Hepatocyte (in vitro differentiated cells): ENCODE data around the gene DCAF6. TPM values are rescaled to one million over a fixed set of nuclear protein-coding genes. Genes with fewer than 3 reads are reported as not detected.

Source experiments
- DNase-seq: peaks from one replicate; pipeline ENCODE4 v3.0.0-alpha.2; 2016; ENCODE audit warnings: low spot score
- H2AFZ ChIP-seq: fragments of 200-600 bp; sonication (generic); 2 replicates; pipeline ENCODE4 v1.6.0; 2016; ENCODE audit warnings: antibody characterized with exemption, mild to moderate bottlenecking
- H3K27ac ChIP-seq: fragments of 200-600 bp; sonication (generic); 2 replicates; pipeline ENCODE4 v1.5.1; 2016; ENCODE audit warnings: mild to moderate bottlenecking
- H3K27me3 ChIP-seq: fragments of 200-600 bp; sonication (generic); 2 replicates; pipeline ENCODE4 v1.6.1; 2016
- H3K36me3 ChIP-seq: fragments of 200-600 bp; sonication (generic); replicated peaks from 2 replicates; pipeline ENCODE4 v1.5.1; 2016; ENCODE audit warnings: low read depth; ENCODE audit not compliant: insufficient read depth
- H3K4me1 ChIP-seq: fragments of 200-600 bp; sonication (generic); 2 replicates; pipeline ENCODE4 v1.5.1; 2016; ENCODE audit warnings: mild to moderate bottlenecking, moderate library complexity; ENCODE audit not compliant: insufficient read depth
- H3K4me2 ChIP-seq: fragments of 200-600 bp; sonication (generic); 2 replicates; pipeline ENCODE4 v1.6.0; 2016
- H3K4me3 ChIP-seq: fragments of 200-600 bp; sonication (generic); 2 replicates; pipeline ENCODE4 v1.5.1; 2016; ENCODE audit warnings: mild to moderate bottlenecking
- H3K79me2 ChIP-seq: fragments of 200-600 bp; sonication (generic); 2 replicates; pipeline ENCODE4 v1.6.0; 2017; ENCODE audit warnings: mild to moderate bottlenecking
- H3K9me2 ChIP-seq: fragments of 200-600 bp; sonication (generic); replicated peaks from 2 replicates; pipeline ENCODE4 v1.6.0; 2017; ENCODE audit warnings: mild to moderate bottlenecking; ENCODE audit not compliant: insufficient read depth
- H3K9me3 ChIP-seq: fragments of 200-600 bp; sonication (generic); 2 replicates; pipeline ENCODE4 v1.5.1; 2016; ENCODE audit warnings: low read depth, mild to moderate bottlenecking
- H4K20me1 ChIP-seq: fragments of 200-600 bp; sonication (generic); 2 replicates; pipeline ENCODE4 v1.6.0; 2016; ENCODE audit warnings: mild to moderate bottlenecking; ENCODE audit not compliant: insufficient read depth, poor library complexity, severe bottlenecking
- EZH2 ChIP-seq: fragments of 200-600 bp; sonication (generic); IDR thresholded peaks from 2 replicates; pipeline ENCODE4 v1.6.1; 2016; ENCODE audit warnings: antibody characterized with exemption, mild to moderate bottlenecking, borderline replicate concordance
- EZH2phosphoT487 ChIP-seq: fragments of 200-600 bp; sonication (generic); IDR thresholded peaks from one replicate; pipeline ENCODE4 v1.6.1; 2018; ENCODE audit warnings: antibody characterized with exemption, mild to moderate bottlenecking, low read depth, moderate library complexity; ENCODE audit not compliant: unreplicated experiment, severe bottlenecking
- WGBS: methylation state at CpG from one replicate; pipeline ENCODE4 v1.1.6; 2016; ENCODE audit warnings: low lambda C conversion rate; ENCODE audit errors: missing lambda C conversion rate; 5-methylcytosine and 5-hydroxymethylcytosine counted together
- polyA plus RNA-seq: library from polyadenylated mRNA; unstranded; fragments of >200 nt; fragmentation: Nextera tagmentation; extraction: Ambion mirVana; gene quantifications from 2 replicates; pipeline ENCODE4 v1.2.1, GENCODE V29; 2016
- total RNA-seq: library from RNA; depleted of rRNA; stranded (reverse); fragments of >200 nt; gene quantifications from 2 replicates; pipeline ENCODE4 v1.2.3, GENCODE V29; 2014
- TF ChIP-seq, protein P1 (sequence below): fragments of 200-600 bp; sonication (generic); IDR thresholded peaks from 2 replicates; pipeline ENCODE4 v1.5.1; 2016; ENCODE audit warnings: antibody characterized with exemption, mild to moderate bottlenecking; ENCODE audit not compliant: poor library complexity

Gene DCAF6
- total and polyA plus RNA-seq, 2 experiments from 2014 or later, result 62.7 to 69.4 TPM

DNA sequence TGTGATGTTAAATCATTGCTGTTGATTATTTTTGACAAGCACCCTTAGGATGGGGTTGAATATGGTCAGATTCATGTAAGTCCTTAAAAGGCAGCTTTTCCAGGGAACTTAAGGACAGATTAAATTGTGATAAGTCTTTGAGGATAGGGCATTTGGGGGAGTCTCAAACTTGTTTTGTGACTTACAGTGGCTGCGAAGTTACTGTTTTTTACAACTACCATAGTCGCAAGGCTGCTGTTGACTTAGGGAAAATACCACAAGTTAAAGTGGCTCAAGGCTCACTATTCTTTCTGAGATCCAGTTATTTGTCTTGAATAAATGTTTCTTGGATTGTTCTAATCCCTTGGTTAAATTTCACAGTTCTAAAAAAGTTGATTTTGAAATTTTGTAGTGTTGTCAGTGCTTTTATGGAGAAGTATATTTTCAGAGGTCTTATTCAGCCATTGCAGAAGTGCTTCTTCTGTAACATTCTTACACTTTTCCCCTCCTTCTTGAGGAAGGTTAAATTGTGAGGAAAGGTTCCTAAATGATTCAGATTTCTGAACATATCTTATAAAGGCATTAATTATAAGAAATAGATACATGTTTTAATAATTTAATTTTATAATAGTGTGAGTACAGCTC lies 47.4 kb downstream of the DCAF6 start:
- H3K79me2 ChIP-seq, result peaks cover 57% of the 10 kb centered on the region
- H3K27me3 ChIP-seq, result no peaks in the 10 kb centered on the region
- DNase-seq, result no peak
- no peaks in the 10 kb centered on the region for H3K36me3 ChIP-seq
- WGBS, result 72% methylated on average over 2 of the region's 2 CpGs
- no peak overlapping the region for H3K4me2 ChIP-seq
- no peaks in the 10 kb centered on the region for H3K4me1 ChIP-seq
- H3K9me2 ChIP-seq, result no peaks in the 10 kb centered on the region
- no peak overlapping the region for H3K4me3 ChIP-seq
- H4K20me1 ChIP-seq, result no peaks in the 10 kb centered on the region
- no peak overlapping the region for H2AFZ ChIP-seq
- no peaks in the 10 kb centered on the region for H3K9me3 ChIP-seq
- H3K27ac ChIP-seq, result no peak overlapping the region
- no peak for TF ChIP-seq EZH2
- no peak for TF ChIP-seq EZH2phosphoT487
- TF ChIP-seq, protein P1, sequence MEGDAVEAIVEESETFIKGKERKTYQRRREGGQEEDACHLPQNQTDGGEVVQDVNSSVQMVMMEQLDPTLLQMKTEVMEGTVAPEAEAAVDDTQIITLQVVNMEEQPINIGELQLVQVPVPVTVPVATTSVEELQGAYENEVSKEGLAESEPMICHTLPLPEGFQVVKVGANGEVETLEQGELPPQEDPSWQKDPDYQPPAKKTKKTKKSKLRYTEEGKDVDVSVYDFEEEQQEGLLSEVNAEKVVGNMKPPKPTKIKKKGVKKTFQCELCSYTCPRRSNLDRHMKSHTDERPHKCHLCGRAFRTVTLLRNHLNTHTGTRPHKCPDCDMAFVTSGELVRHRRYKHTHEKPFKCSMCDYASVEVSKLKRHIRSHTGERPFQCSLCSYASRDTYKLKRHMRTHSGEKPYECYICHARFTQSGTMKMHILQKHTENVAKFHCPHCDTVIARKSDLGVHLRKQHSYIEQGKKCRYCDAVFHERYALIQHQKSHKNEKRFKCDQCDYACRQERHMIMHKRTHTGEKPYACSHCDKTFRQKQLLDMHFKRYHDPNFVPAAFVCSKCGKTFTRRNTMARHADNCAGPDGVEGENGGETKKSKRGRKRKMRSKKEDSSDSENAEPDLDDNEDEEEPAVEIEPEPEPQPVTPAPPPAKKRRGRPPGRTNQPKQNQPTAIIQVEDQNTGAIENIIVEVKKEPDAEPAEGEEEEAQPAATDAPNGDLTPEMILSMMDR, result no peak

DNA sequence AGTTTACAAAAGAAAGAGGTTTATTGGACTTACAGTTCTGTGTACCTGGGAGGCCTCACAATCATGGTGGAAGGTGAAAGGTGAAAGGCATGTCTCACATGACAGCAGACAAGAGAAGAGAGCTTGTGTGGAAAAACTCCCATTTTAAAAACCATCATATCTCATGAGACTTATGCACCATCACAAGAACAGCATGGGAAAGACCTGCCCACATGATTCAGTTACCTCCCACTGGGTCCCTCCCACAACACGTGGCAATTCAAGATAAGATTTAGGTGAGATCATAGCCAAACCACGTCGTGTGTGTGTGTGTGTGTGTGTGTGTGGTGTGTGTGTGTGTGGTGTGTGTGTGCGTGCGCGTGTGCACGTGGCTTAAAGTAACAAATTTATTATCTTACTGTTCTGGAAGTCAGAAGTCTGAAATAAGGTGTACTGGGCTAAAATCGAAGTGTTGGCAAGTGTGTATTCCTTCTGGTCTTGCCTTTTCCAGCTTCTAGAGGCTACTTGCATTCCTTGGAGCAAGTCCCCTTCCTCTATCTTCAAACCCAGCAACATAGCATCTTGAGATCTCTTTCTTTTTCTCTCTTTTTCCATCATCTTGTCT lies 48.5 kb downstream of the DCAF6 start:
- no peaks in the 10 kb centered on the region for H4K20me1 ChIP-seq
- H3K4me3 ChIP-seq, result no peak overlapping the region
- no peaks in the 10 kb centered on the region for H3K9me3 ChIP-seq
- no peaks in the 10 kb centered on the region for H3K4me1 ChIP-seq
- H3K36me3 ChIP-seq, result no peaks in the 10 kb centered on the region
- H3K27ac ChIP-seq, result no peak overlapping the region
- H3K4me2 ChIP-seq, result no peak overlapping the region
- H2AFZ ChIP-seq, result no peak overlapping the region
- no peak for DNase-seq
- no peaks in the 10 kb centered on the region for H3K9me2 ChIP-seq
- TF ChIP-seq, protein P1, result no peak
- TF ChIP-seq EZH2 (no peak), EZH2phosphoT487 (no peak)
- peaks cover 49% of the 10 kb centered on the region for H3K79me2 ChIP-seq
- H3K27me3 ChIP-seq, result no peaks in the 10 kb centered on the region
- 77% methylated on average over 8 of the region's 8 CpGs for WGBS

DNA sequence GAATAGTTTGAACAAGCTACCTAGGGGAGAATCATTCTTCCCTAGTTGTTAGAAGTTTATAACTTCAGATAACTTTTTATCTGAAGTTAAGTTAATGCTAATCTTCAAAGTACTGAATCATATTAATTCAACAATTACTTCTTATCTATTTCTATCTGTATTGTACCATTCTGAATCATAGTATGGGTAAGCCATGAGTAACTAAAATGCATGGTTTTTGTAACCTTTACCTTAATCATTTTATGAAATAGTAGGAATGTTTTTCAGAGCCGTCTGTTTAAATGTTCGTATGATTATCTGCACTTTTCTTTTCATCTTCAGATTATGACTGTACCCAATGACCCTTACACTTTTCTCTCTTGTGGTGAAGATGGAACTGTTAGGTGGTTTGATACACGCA lies 50.7 kb downstream of the DCAF6 start:
- Histone ChIP-seq H3K27ac (no peak overlapping the region), H2AFZ (no peak overlapping the region), H3K27me3 (no peaks in the 10 kb centered on the region), H3K79me2 (peaks cover 32% of the 10 kb centered on the region), H3K4me1 (no peaks in the 10 kb centered on the region), H3K4me3 (no peak overlapping the region), H4K20me1 (no peaks in the 10 kb centered on the region), H3K4me2 (no peak overlapping the region), H3K36me3 (no peaks in the 10 kb centered on the region), H3K9me3 (no peaks in the 10 kb centered on the region), H3K9me2 (no peaks in the 10 kb centered on the region)
- WGBS, result 81% methylated on average over 3 of the region's 3 CpGs
- DNase-seq, result no peak
- TF ChIP-seq EZH2, result no peak
- TF ChIP-seq, protein P1, result no peak
- TF ChIP-seq EZH2phosphoT487, result no peak
